Lower leg skin (tissue), 4 donors: ENCODE data around the gene OR2AE1. TPM values are rescaled to one million over a fixed set of nuclear protein-coding genes. Genes with fewer than 3 reads are reported as not detected.

Experiments used
- DNase-seq, 2 donors: peaks; one replicate each; pipeline ENCODE4 v3.0.0-alpha.2; 2019; ENCODE audit warnings: low spot score in 2 of 2
- H3K4me3 ChIP-seq: fragments of 200-600 bp; sonication (generic); 2 replicates; pipeline ENCODE4 v1.5.1; 2017; ENCODE audit warnings: mild to moderate bottlenecking, low read depth; ENCODE audit not compliant: poor library complexity, severe bottlenecking
- POLR2A ChIP-seq, 2 donors: fragments of 450-650 bp; IDR thresholded peaks; one replicate each; pipeline ENCODE4 v1.6.1; 2016 to 2017; ENCODE audit warnings: antibody characterized with exemption in 2 of 2, mild to moderate bottlenecking in 1 of 2, moderate library complexity in 1 of 2
- WGBS, 2 donors: methylation state at CpG; one replicate each; pipeline ENCODE4 v1.1.5; 2018; 5-methylcytosine and 5-hydroxymethylcytosine counted together
- intact Hi-C: fragments of 100-400 bp; cut with DNase I; formaldehyde crosslinking; loops from one replicate; pipeline ENCODE4 v1.15.0; 2023; ENCODE audit warnings: low total_unique reads
- total RNA-seq, 4 donors: library from RNA; depleted of rRNA; stranded (reverse); fragments of >200 nt; gene quantifications; one replicate each; pipeline ENCODE4 v1.1.0, GENCODE V29; 2016
- TF ChIP-seq, protein P1 (sequence below), 3 donors: fragments of 450-650 bp; IDR thresholded peaks; one replicate each; pipeline ENCODE4 v1.5.1; 2016; ENCODE audit warnings: antibody characterized with exemption in 3 of 3, mild to moderate bottlenecking in 3 of 3, moderate library complexity in 2 of 3

Gene OR2AE1
- total RNA-seq, 4 donors from 2014 or later = 0.32 TPM; not detected in 3

DNA sequence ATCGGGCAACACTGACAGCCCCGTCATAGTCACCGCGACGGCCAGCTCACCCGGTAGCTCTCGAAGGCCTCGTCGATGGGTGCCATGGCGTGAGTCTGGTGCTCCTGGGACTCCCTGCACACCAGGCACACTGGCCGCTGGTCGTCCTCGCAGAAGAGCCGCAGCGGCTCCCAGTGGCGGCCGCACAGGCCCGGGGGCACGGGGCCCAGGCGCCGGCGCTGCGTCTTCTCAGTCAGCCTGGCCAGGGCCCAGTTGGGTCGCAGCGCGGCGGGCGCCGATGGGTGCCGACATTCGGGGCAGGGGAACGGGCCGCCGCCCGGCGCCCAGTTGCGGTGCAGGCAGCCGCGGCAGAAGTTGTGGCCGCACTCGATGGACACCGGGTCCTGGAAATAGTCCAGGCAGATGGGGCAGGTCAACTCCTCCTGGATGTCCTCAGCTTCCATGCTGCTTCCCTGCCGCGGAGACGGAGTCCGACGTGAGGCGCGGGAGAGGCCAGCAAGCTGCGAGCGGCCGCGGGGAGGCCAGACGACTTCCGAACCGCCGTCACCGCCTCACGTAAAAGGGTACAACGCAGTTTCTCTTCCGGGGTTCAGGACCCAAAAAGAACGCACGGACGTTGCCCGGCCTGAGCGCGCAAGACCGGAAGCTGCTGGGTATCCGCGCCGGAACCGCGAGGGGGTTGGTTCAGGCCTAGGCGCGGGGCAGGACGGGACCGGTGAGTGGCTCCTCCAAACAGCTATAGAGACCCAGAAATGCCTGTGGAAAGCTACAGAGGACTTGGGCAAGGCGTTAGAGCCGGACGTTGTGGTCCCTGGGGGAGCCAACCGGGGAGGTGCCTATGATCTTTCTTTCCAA lies 42.4 kb upstream of the OR2AE1 start, which contains the start of gene TRIM4:
Gene TRIM4 (minus strand): TSS at position 572 of the 855 bp plus-strand sequence. CDS start 129 bp downstream, at position 443.
- 1% methylated on average over 38 to 55 of the region's 81 CpGs for WGBS, 2 donors

DNA sequence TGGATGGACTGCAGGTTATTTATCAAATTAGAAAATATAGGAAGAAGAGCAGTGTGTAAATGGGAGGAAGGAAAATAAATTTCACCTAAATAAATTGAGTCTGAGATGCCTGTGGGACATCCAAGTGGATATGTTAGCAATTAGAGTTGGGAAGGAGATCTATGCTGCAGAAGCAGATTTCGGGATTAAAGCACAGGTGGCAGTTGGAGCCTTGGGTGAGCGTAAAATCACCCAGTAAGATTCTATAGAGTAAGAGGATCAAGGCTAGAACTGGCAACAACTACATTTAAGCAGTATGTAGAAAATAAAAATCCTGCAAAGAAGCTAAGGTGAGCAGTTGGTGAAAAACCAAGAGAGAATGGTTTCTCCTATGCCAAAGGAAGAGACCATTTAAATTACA lies 34.1 kb upstream of the OR2AE1 start:
- 89 to 94% methylated on average over 2 of the region's 2 CpGs for WGBS, 2 donors
- DNase-seq = no peak
- no peak overlapping the region for H3K4me3 ChIP-seq
- no peak for TF ChIP-seq POLR2A (IDR thresholded peaks at IDR 0.05)
- TF ChIP-seq, protein P1, sequence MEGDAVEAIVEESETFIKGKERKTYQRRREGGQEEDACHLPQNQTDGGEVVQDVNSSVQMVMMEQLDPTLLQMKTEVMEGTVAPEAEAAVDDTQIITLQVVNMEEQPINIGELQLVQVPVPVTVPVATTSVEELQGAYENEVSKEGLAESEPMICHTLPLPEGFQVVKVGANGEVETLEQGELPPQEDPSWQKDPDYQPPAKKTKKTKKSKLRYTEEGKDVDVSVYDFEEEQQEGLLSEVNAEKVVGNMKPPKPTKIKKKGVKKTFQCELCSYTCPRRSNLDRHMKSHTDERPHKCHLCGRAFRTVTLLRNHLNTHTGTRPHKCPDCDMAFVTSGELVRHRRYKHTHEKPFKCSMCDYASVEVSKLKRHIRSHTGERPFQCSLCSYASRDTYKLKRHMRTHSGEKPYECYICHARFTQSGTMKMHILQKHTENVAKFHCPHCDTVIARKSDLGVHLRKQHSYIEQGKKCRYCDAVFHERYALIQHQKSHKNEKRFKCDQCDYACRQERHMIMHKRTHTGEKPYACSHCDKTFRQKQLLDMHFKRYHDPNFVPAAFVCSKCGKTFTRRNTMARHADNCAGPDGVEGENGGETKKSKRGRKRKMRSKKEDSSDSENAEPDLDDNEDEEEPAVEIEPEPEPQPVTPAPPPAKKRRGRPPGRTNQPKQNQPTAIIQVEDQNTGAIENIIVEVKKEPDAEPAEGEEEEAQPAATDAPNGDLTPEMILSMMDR (IDR thresholded peaks at IDR 0.05) = no peak
- intact Hi-C loops = no loop called here

More for the DNA sequence above, 42.4 kb upstream of the OR2AE1 start, which contains the start of gene TRIM4:
- H3K4me3 ChIP-seq = peak within 1 kb of the TSS; percentile 81
- intact Hi-C loops = no loop called here
- TF ChIP-seq, protein P1 (IDR thresholded peaks at IDR 0.05) = no peak
- TF ChIP-seq POLR2A (IDR thresholded peaks at IDR 0.05) = peak in 1 of 2 donors; percentile 20
- peak; percentile 86 to 97 for DNase-seq

- no peak for TF ChIP-seq POLR2A (IDR thresholded peaks at IDR 0.05)
- TF ChIP-seq, protein P1 (IDR thresholded peaks at IDR 0.05) = no peak
- DNase-seq = no peak
- no peak overlapping the region for H3K4me3 ChIP-seq
- WGBS, 2 donors = 94 to 95% methylated on average over 10 of the region's 10 CpGs
- intact Hi-C loops = no loop called here
Observed at GRCh38 chr7:99901581-99901980, 24.7 kb upstream of the OR2AE1 start.

DNA sequence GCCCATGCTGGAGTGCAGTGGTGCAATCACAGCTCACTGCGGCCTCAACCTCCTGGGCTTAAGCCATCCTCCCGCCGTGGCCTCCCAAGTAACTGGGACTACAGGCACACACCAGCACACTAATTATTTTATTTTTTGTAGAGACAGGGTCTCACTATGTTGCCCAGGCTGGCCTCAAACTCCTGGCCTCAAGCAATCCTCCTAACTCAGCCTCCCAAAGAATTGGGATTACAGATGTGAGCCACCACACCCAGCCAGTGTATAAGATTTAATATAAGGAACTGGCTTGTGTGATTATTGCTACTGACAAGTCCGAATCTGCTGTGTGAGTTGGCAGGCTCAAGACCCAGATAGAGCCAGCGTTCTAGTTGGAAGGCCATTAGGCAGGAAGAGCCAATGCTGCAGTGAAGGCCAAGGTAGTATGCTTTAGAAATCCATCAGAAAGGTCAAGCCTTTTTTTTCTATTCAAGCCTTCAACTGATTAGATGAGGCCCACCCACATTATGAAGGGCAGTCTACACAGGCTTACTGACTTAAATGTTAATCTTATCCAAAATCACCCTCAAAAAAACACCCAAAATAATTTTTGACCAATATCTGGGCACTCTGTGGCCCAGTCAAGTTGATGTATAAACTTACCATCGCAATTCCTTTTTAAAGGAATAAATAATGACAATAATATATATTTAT lies 23.1 kb upstream of the OR2AE1 start:
- no peak for DNase-seq
- intact Hi-C loops = no loop called here
- TF ChIP-seq, protein P1 (IDR thresholded peaks at IDR 0.05) = no peak
- TF ChIP-seq POLR2A (IDR thresholded peaks at IDR 0.05) = no peak
- WGBS, 2 donors = 91% methylated on average over 6 of the region's 6 CpGs
- no peak overlapping the region for H3K4me3 ChIP-seq

DNA sequence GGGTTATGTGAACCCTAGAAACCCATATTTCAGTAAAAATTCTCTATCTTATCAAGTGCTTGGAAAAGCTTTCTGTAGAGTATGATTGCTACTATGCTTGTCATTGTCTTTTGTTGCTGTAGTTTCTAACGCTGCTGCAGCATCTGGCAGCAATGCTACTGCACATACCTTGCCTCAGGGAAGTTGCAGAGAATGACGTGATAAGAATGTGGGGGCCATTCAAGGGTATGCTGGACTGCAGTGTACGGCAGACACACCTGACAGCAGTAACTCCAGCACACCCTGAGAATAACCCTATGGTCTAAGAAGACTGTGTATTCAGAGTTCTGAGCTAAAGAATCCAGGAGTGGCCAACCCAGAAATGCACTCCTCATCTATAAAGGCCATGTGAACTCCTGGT lies 22.0 kb upstream of the OR2AE1 start:
- WGBS, 2 donors = 20 to 37% methylated on average over 3 of the region's 3 CpGs
- TF ChIP-seq POLR2A (IDR thresholded peaks at IDR 0.05) = no peak
- TF ChIP-seq, protein P1 (IDR thresholded peaks at IDR 0.05) = no peak

More for the DNA sequence above, 22.0 kb upstream of the OR2AE1 start:
- DNase-seq = no peak
- intact Hi-C loops = no loop called here
- H3K4me3 ChIP-seq = no peak overlapping the region
